ENCODE data around the gene SEMA3F. TPM values are rescaled to one million over a fixed set of nuclear protein-coding genes. Genes with fewer than 3 reads are reported as not detected.

The SEMA3F gene
- polyA plus RNA-seq, 2 of the 4 experiments (the other 2 are of a cell fraction): 2.9 to 10.6 TPM

- H3K4me2 ChIP-seq: no peak overlapping the region
- DNase-seq (ENCODE audit: low read depth in 1 of 2, low spot score in 1 of 2) (no peak), FAIRE-seq (no peak), ATAC-seq (peak; percentile 64 to 80; a peak in 4 of 6 replicates)
- 89% methylated on average over 3 of the region's 3 CpGs for WGBS (ENCODE audit: missing lambda C conversion rate)
- no peak overlapping the region for H3K27ac ChIP-seq
- H3K4me1 ChIP-seq: no peaks in the 10 kb centered on the region
- H3K9me3 ChIP-seq: no peaks in the 10 kb centered on the region
- no peak for TF ChIP-seq FOSL2 (IDR thresholded peaks at IDR 0.05)
- no peak for TF ChIP-seq FOSL2 (CRISPR knock-in tag; IDR thresholded peaks at IDR 0.05)
- CTCF ChIA-PET: no interaction called here
- no peak overlapping the region for H3K4me3 ChIP-seq
- POLR2A ChIA-PET: no interaction called here
Measured at GRCh38 chr3:50146316-50146901, 8.7 kb upstream of the SEMA3F start.

DNA sequence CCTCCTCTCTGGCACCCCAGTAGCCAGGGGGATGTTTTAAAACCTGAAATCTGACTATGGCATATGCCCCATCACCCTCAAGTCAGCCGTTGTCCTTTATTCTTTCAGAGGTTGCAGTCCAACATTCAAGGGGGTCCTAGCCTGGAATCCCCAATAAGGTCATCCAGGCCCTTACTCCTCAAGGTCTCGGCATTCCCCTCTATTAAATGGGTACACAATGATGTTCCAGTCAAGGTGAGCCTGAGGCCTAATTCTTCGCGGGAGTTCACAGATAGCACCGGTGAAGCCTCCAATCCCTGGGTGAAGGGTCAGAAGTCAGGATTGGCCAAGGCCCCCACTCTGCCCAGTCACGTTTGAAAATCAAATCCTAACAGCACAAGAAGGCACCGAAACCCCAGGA, 8.1 kb upstream of the SEMA3F start:
- 83% methylated on average over 7 of the region's 7 CpGs for WGBS (ENCODE audit: missing lambda C conversion rate)
- ATAC-seq (no peak), DNase-seq (ENCODE audit: low read depth in 1 of 2, low spot score in 1 of 2) (no peak), FAIRE-seq (no peak)
- Histone ChIP-seq H3K4me3 (no peak overlapping the region), H3K27ac (no peak overlapping the region), H3K4me2 (no peak overlapping the region), H3K4me1 (no peaks in the 10 kb centered on the region), H3K9me3 (no peaks in the 10 kb centered on the region)
- CTCF ChIA-PET: no interaction called here
- POLR2A ChIA-PET: no interaction called here
- TF ChIP-seq, protein P1, sequence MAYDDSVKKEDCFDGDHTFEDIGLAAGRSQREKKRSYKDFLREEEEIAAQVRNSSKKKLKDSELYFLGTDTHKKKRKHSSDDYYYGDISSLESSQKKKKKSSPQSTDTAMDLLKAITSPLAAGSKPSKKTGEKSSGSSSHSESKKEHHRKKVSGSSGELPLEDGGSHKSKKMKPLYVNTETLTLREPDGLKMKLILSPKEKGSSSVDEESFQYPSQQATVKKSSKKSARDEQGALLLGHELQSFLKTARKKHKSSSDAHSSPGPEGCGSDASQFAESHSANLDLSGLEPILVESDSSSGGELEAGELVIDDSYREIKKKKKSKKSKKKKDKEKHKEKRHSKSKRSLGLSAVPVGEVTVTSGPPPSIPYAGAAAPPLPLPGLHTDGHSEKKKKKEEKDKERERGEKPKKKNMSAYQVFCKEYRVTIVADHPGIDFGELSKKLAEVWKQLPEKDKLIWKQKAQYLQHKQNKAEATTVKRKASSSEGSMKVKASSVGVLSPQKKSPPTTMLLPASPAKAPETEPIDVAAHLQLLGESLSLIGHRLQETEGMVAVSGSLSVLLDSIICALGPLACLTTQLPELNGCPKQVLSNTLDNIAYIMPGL (CRISPR knock-in tag; IDR thresholded peaks at IDR 0.05; ENCODE audit: borderline replicate concordance): no peak
- TF ChIP-seq ZSCAN20 (CRISPR knock-in tag; IDR thresholded peaks at IDR 0.05): no peak

DNA sequence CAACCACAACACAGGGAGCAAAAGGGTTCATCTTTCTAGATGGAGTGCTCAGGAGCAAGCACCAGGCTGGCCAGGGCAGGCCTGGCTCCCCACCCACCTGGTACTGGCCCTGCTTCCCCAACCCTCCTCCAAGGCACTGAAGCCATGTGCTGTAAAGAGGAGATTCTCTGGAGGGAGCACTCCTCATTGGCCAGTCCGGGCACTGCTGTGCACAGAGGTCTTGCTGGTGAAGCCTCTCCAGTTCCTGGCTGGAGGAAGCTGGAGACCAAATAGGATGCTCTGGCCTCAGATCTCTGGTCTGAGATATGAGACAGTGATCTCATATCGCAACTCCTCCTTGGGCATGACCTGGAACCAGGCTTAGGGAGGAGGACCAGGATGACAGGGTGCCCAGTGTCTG, 7.7 kb upstream of the SEMA3F start:
- FAIRE-seq (no peak), DNase-seq (ENCODE audit: low read depth in 1 of 2, low spot score in 1 of 2) (no peak), ATAC-seq (peak in 1 of 2 experiments; percentile 23; a peak in 1 of 6 replicates)
- Histone ChIP-seq H3K4me1 (no peaks in the 10 kb centered on the region), H3K9me3 (no peaks in the 10 kb centered on the region), H3K4me3 (no peak overlapping the region), H3K27ac (no peak overlapping the region), H3K4me2 (no peak overlapping the region)
- CTCF ChIA-PET: interaction anchor here (1.2 kb wide), 1 partner anchor 26 kb away, joined by 6 read pairs; no protein-coding TSS in a partner anchor
- WGBS (ENCODE audit: missing lambda C conversion rate): 100% methylated on average over 1 of the region's 2 CpGs
- POLR2A ChIA-PET: no interaction called here
- TF ChIP-seq MAZ (IDR thresholded peaks at IDR 0.05; ENCODE audit: borderline replicate concordance, low read depth, low read length) (no peak), NR3C1 (IDR thresholded peaks at IDR 0.05) (no peak), CBX2 (IDR thresholded peaks at IDR 0.05; ENCODE audit: borderline replicate concordance, low read depth) (no peak), RAD21 (conservative IDR thresholded peaks at IDR 0.05 in 1 of 2, IDR thresholded peaks at IDR 0.05 in 1 of 2) (no peak), JUNB (IDR thresholded peaks at IDR 0.05) (no peak), ZFP36 (IDR thresholded peaks at IDR 0.05; ENCODE audit: borderline replicate concordance, partially characterized antibody) (no peak), FOXS1 (CRISPR knock-in tag; IDR thresholded peaks at IDR 0.05) (no peak), TFCP2L1 (CRISPR knock-in tag; IDR thresholded peaks at IDR 0.05) (no peak)
- TF ChIP-seq, protein P1 (CRISPR knock-in tag; IDR thresholded peaks at IDR 0.05; ENCODE audit: borderline replicate concordance): no peak

DNA sequence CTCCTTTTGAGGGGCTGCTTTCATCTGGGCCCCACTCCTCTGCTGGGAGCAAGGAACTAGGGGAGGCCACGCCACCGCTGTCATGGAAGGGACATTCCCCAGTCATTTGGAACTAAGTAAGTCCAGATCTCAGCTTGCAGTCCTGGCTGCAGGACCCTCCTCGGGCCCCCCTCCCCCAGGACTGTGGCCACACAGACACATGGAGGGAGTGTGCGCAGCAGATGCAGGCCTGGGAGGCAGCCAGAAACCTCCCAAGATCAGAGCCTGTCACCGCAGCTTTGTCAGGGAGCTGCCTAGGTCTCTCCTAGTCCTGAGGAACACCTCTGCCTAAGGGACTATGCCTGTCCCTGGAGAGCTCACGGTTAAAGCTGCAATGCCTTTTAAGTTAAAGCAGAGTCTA, 7.3 kb upstream of the SEMA3F start:
- ATAC-seq (0 out of 6 replicates have a peak, but pooled peaks of 1 of the 2 experiments have one; percentile 11), DNase-seq (ENCODE audit: low read depth in 1 of 2, low spot score in 1 of 2) (no peak), FAIRE-seq (no peak)
- 45% methylated on average over 4 of the region's 6 CpGs for WGBS (ENCODE audit: missing lambda C conversion rate)
- H3K4me2 ChIP-seq: no peak overlapping the region
- H3K4me3 ChIP-seq: no peak overlapping the region
- H3K27ac ChIP-seq: no peak overlapping the region
- H3K9me3 ChIP-seq: no peaks in the 10 kb centered on the region
- POLR2A ChIA-PET: no interaction called here
- TF ChIP-seq RAD21 (conservative IDR thresholded peaks at IDR 0.05 in 1 of 2, IDR thresholded peaks at IDR 0.05 in 1 of 2) (no peak), HDAC2 (IDR thresholded peaks at IDR 0.05) (no peak), CEBPB (IDR thresholded peaks at IDR 0.05) (no peak), NPAS2 (CRISPR knock-in tag; IDR thresholded peaks at IDR 0.05; ENCODE audit: borderline replicate concordance) (no peak)
- TF ChIP-seq, protein P2, sequence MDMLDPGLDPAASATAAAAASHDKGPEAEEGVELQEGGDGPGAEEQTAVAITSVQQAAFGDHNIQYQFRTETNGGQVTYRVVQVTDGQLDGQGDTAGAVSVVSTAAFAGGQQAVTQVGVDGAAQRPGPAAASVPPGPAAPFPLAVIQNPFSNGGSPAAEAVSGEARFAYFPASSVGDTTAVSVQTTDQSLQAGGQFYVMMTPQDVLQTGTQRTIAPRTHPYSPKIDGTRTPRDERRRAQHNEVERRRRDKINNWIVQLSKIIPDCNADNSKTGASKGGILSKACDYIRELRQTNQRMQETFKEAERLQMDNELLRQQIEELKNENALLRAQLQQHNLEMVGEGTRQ (IDR thresholded peaks at IDR 0.05): no peak
- H3K4me1 ChIP-seq: no peaks in the 10 kb centered on the region
- CTCF ChIA-PET: interaction anchor here (1.2 kb wide), 1 partner anchor 27 kb away, joined by 6 read pairs; no protein-coding TSS in a partner anchor

Data from A549 (cell line).